Hepatocyte (in vitro differentiated cells): ENCODE data around the gene KIAA1671.

Source experiments
- EZH2phosphoT487 ChIP-seq: fragments of 200-600 bp; sonication (generic); IDR thresholded peaks from one replicate; pipeline ENCODE4 v1.6.1; 2018; ENCODE audit warnings: antibody characterized with exemption, mild to moderate bottlenecking, low read depth, moderate library complexity; ENCODE audit not compliant: unreplicated experiment, severe bottlenecking
- TF ChIP-seq, protein P1 (sequence below): fragments of 200-600 bp; sonication (generic); IDR thresholded peaks from 2 replicates; pipeline ENCODE4 v1.5.1; 2016; ENCODE audit warnings: antibody characterized with exemption, mild to moderate bottlenecking; ENCODE audit not compliant: poor library complexity

- TF ChIP-seq, protein P1, sequence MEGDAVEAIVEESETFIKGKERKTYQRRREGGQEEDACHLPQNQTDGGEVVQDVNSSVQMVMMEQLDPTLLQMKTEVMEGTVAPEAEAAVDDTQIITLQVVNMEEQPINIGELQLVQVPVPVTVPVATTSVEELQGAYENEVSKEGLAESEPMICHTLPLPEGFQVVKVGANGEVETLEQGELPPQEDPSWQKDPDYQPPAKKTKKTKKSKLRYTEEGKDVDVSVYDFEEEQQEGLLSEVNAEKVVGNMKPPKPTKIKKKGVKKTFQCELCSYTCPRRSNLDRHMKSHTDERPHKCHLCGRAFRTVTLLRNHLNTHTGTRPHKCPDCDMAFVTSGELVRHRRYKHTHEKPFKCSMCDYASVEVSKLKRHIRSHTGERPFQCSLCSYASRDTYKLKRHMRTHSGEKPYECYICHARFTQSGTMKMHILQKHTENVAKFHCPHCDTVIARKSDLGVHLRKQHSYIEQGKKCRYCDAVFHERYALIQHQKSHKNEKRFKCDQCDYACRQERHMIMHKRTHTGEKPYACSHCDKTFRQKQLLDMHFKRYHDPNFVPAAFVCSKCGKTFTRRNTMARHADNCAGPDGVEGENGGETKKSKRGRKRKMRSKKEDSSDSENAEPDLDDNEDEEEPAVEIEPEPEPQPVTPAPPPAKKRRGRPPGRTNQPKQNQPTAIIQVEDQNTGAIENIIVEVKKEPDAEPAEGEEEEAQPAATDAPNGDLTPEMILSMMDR: no peak
- no peak for TF ChIP-seq EZH2phosphoT487
Observed at GRCh38 chr22:25039255-25039654, 86.7 kb downstream of the KIAA1671 start.
